ENCODE results near the gene NUDCD2. TPM values are rescaled to one million over a fixed set of nuclear protein-coding genes. Genes with fewer than 3 reads are reported as not detected.
"Not testable (repeated sequence)": the region's sequence is repeated elsewhere in the genome, so short reads cannot be mapped to it uniquely, and the experiment has no call there.

Gene NUDCD2
- total RNA-seq, 1 donor from 2014 or later: 50.3 TPM

- no peak for DNase-seq
- Mint-ChIP-seq H3K27ac (no peak overlapping the region), H3K4me1 (peaks cover 37% of the 10 kb centered on the region), H3K4me3 (no peak overlapping the region), H3K9me3 (no peaks in the 10 kb centered on the region), H3K27me3 (no peaks in the 10 kb centered on the region), H3K36me3 (ENCODE audit: low read depth) (peaks cover 47% of the 10 kb centered on the region)
- intact Hi-C loops (cut with micrococcal nuclease): no loop called here
Observed at GRCh38 chr5:163456029-163456589, 3.8 kb downstream of the NUDCD2 start.

GRCh38 chr5:163455406-163455805 is 4.5 kb downstream of the NUDCD2 start:
- H3K27ac Mint-ChIP-seq: peak overlapping the region; percentile 32

GRCh38 chr5:163453705-163454104 is 6.2 kb downstream of the NUDCD2 start:
- H3K4me1 Mint-ChIP-seq: peaks cover 32% of the 10 kb centered on the region
- peaks cover 60% of the 10 kb centered on the region for H3K36me3 Mint-ChIP-seq (ENCODE audit: low read depth)
- no peak overlapping the region for H3K4me3 Mint-ChIP-seq
- no peaks in the 10 kb centered on the region for H3K9me3 Mint-ChIP-seq
- no peaks in the 10 kb centered on the region for H3K27me3 Mint-ChIP-seq
- no peak overlapping the region for H3K27ac Mint-ChIP-seq
- no peak for DNase-seq
- intact Hi-C loops (cut with micrococcal nuclease): no loop called here

More at GRCh38 chr5:163455406-163455805, 4.5 kb downstream of the NUDCD2 start:
- intact Hi-C loops (cut with micrococcal nuclease); DNase-seq; H3K27me3 Mint-ChIP-seq; H3K4me3 Mint-ChIP-seq; H3K9me3 Mint-ChIP-seq: not testable (repeated sequence)
- Mint-ChIP-seq H3K36me3 (ENCODE audit: low read depth) (peaks cover 48% of the 10 kb centered on the region), H3K4me1 (peaks cover 33% of the 10 kb centered on the region)

- H3K4me3 Mint-ChIP-seq: no peak overlapping the region
- H3K36me3 Mint-ChIP-seq (ENCODE audit: low read depth): peaks cover 73% of the 10 kb centered on the region
- DNase-seq: no peak
- H3K27me3 Mint-ChIP-seq: no peaks in the 10 kb centered on the region
- H3K9me3 Mint-ChIP-seq: no peaks in the 10 kb centered on the region
- H3K27ac Mint-ChIP-seq: no peak overlapping the region
- intact Hi-C loops (cut with micrococcal nuclease): no loop called here
- peaks cover 24% of the 10 kb centered on the region for H3K4me1 Mint-ChIP-seq
Observed at GRCh38 chr5:163451489-163451888, 8.4 kb downstream of the NUDCD2 start.

GRCh38 chr5:163448491-163448890 is 11.4 kb downstream of the NUDCD2 start:
- no peak for DNase-seq
- H3K4me1 Mint-ChIP-seq: peaks cover 12% of the 10 kb centered on the region
- intact Hi-C loops (cut with micrococcal nuclease): no loop called here
- peaks cover 61% of the 10 kb centered on the region for H3K36me3 Mint-ChIP-seq (ENCODE audit: low read depth)
- H3K27me3 Mint-ChIP-seq: no peaks in the 10 kb centered on the region
- no peak overlapping the region for H3K4me3 Mint-ChIP-seq
- H3K9me3 Mint-ChIP-seq: no peaks in the 10 kb centered on the region
- no peak overlapping the region for H3K27ac Mint-ChIP-seq

GRCh38 chr5:163447875-163448274 is 12.0 kb downstream of the NUDCD2 start:
- Mint-ChIP-seq H3K36me3 (ENCODE audit: low read depth) (peaks cover 59% of the 10 kb centered on the region), H3K9me3 (no peaks in the 10 kb centered on the region), H3K27ac (peak overlapping the region; percentile 39), H3K4me3 (no peak overlapping the region), H3K27me3 (no peaks in the 10 kb centered on the region), H3K4me1 (peaks cover 11% of the 10 kb centered on the region)
- intact Hi-C loops (cut with micrococcal nuclease): no loop called here
- DNase-seq: no peak

GRCh38 chr5:163447191-163447590 is 12.7 kb downstream of the NUDCD2 start:
- intact Hi-C loops (cut with micrococcal nuclease): no loop called here
- Mint-ChIP-seq H3K27me3 (no peaks in the 10 kb centered on the region), H3K4me1 (peaks cover 9% of the 10 kb centered on the region), H3K36me3 (ENCODE audit: low read depth) (peaks cover 61% of the 10 kb centered on the region), H3K9me3 (no peaks in the 10 kb centered on the region), H3K4me3 (no peak overlapping the region), H3K27ac (no peak overlapping the region)
- no peak for DNase-seq

- H3K4me1 Mint-ChIP-seq: peaks cover 17% of the 10 kb centered on the region
- no peaks in the 10 kb centered on the region for H3K27me3 Mint-ChIP-seq
- intact Hi-C loops (cut with micrococcal nuclease): no loop called here
- peaks cover 62% of the 10 kb centered on the region for H3K36me3 Mint-ChIP-seq (ENCODE audit: low read depth)
- no peak overlapping the region for H3K27ac Mint-ChIP-seq
- no peak for DNase-seq
- H3K4me3 Mint-ChIP-seq: no peak overlapping the region
- no peaks in the 10 kb centered on the region for H3K9me3 Mint-ChIP-seq
Observed at GRCh38 chr5:163445345-163445744, 14.6 kb downstream of the NUDCD2 start.

GRCh38 chr5:163444526-163444925 is 15.4 kb downstream of the NUDCD2 start:
- Mint-ChIP-seq H3K36me3 (ENCODE audit: low read depth) (peaks cover 63% of the 10 kb centered on the region), H3K4me1 (peaks cover 21% of the 10 kb centered on the region), H3K27ac (no peak overlapping the region)

GRCh38 chr5:163440954-163441353 is 18.9 kb downstream of the NUDCD2 start:
- Mint-ChIP-seq H3K9me3 (no peaks in the 10 kb centered on the region), H3K4me3 (peak overlapping the region; percentile 23), H3K27me3 (no peaks in the 10 kb centered on the region), H3K36me3 (ENCODE audit: low read depth) (peaks cover 42% of the 10 kb centered on the region), H3K4me1 (peaks cover 42% of the 10 kb centered on the region), H3K27ac (no peak overlapping the region)
- DNase-seq: no peak
- intact Hi-C loops (cut with micrococcal nuclease): no loop called here

More at GRCh38 chr5:163444526-163444925, 15.4 kb downstream of the NUDCD2 start:
- intact Hi-C loops (cut with micrococcal nuclease): no loop called here
- Mint-ChIP-seq H3K9me3 (no peaks in the 10 kb centered on the region), H3K27me3 (no peaks in the 10 kb centered on the region), H3K4me3 (no peak overlapping the region)
- DNase-seq: no peak

GRCh38 chr5:163439092-163439425 is 20.8 kb downstream of the NUDCD2 start:
- peaks cover 4% of the 10 kb centered on the region for H3K27me3 Mint-ChIP-seq
- no peaks in the 10 kb centered on the region for H3K9me3 Mint-ChIP-seq
- peak overlapping the region; percentile 93 for H3K4me3 Mint-ChIP-seq
- peaks cover 47% of the 10 kb centered on the region for H3K4me1 Mint-ChIP-seq
- peaks cover 37% of the 10 kb centered on the region for H3K36me3 Mint-ChIP-seq (ENCODE audit: low read depth)
- no peak for DNase-seq
- intact Hi-C loops (cut with micrococcal nuclease): no loop called here
- peak overlapping the region; percentile 58 for H3K27ac Mint-ChIP-seq

GRCh38 chr5:163437309-163438182 is 22.4 kb downstream of the NUDCD2 start, which contains the start of gene CCNG1:
Gene CCNG1 (plus strand): TSS chr5:163437595. CDS start chr5:163439257, 1,662 bp downstream.
- no peaks in the 10 kb centered on the region for H3K9me3 Mint-ChIP-seq
- peaks cover 9% of the 10 kb centered on the region for H3K27me3 Mint-ChIP-seq
- H3K4me1 Mint-ChIP-seq: peaks cover 47% of the 10 kb centered on the region
- peak within 1 kb of the TSS; percentile 93 for H3K4me3 Mint-ChIP-seq
- peak within 1 kb of the TSS; percentile 92 for H3K27ac Mint-ChIP-seq
- H3K36me3 Mint-ChIP-seq (ENCODE audit: low read depth): peaks cover 31% of the 10 kb centered on the region
- intact Hi-C loops (cut with micrococcal nuclease): loop anchor here (1.0 kb wide), 2 partner anchors 23 to 68 kb away; partner anchors contain the start of genes HMMR, MAT2B and NUDCD2
- DNase-seq: peak; percentile 97

- H3K4me1 Mint-ChIP-seq: peaks cover 47% of the 10 kb centered on the region
- no peaks in the 10 kb centered on the region for H3K9me3 Mint-ChIP-seq
- peak overlapping the region; percentile 93 for H3K4me3 Mint-ChIP-seq
- H3K36me3 Mint-ChIP-seq (ENCODE audit: low read depth): peaks cover 25% of the 10 kb centered on the region
- no peak for DNase-seq
- peak overlapping the region; percentile 92 for H3K27ac Mint-ChIP-seq
- intact Hi-C loops (cut with micrococcal nuclease): loop anchor here (1.0 kb wide), 2 partner anchors 23 to 68 kb away; partner anchors contain the start of genes HMMR, MAT2B and NUDCD2
- peaks cover 14% of the 10 kb centered on the region for H3K27me3 Mint-ChIP-seq
Observed at GRCh38 chr5:163437011-163437308, 22.9 kb downstream of the NUDCD2 start.

GRCh38 chr5:163436515-163436914 is 23.4 kb downstream of the NUDCD2 start:
- peaks cover 19% of the 10 kb centered on the region for H3K27me3 Mint-ChIP-seq
- H3K36me3 Mint-ChIP-seq (ENCODE audit: low read depth): peaks cover 24% of the 10 kb centered on the region
- H3K27ac Mint-ChIP-seq: peak overlapping the region; percentile 92
- no peak for DNase-seq
- no peaks in the 10 kb centered on the region for H3K9me3 Mint-ChIP-seq
- intact Hi-C loops (cut with micrococcal nuclease): no loop called here
- H3K4me3 Mint-ChIP-seq: peak overlapping the region; percentile 93
- peaks cover 47% of the 10 kb centered on the region for H3K4me1 Mint-ChIP-seq
